ENCODE data around the gene PMM2.
A peak's percentile ranks its signal among the peaks of the same experiment; 100 is the strongest.
"Not testable (repeated sequence)": the region's sequence is repeated elsewhere in the genome, so short reads cannot be mapped to it uniquely, and the experiment has no call there.

Gene PMM2

DNA sequence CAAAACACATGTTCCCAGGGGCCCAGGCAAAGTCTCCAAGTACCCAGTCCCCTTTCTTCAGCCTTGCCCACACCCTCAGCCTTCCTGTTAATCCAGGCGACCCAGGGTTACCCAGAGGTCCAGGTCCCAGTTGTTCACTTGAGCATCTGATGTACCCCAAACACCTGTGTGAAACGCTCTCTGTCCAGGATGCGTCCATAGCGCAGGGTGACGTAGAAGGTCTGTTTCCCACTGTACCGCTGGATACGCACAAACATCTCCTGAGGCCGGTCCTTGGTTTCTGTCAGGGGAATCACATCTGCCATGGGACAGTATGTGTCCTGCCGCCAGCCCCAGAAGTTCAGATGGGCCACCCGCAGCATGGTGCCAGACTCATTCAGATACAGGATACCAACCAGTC is 1.8 kb upstream of the PMM2 start:
- no peak overlapping the region for H3K4me3 ChIP-seq (ENCODE audit: low read depth, low read length)
- TF ChIP-seq, protein P1, sequence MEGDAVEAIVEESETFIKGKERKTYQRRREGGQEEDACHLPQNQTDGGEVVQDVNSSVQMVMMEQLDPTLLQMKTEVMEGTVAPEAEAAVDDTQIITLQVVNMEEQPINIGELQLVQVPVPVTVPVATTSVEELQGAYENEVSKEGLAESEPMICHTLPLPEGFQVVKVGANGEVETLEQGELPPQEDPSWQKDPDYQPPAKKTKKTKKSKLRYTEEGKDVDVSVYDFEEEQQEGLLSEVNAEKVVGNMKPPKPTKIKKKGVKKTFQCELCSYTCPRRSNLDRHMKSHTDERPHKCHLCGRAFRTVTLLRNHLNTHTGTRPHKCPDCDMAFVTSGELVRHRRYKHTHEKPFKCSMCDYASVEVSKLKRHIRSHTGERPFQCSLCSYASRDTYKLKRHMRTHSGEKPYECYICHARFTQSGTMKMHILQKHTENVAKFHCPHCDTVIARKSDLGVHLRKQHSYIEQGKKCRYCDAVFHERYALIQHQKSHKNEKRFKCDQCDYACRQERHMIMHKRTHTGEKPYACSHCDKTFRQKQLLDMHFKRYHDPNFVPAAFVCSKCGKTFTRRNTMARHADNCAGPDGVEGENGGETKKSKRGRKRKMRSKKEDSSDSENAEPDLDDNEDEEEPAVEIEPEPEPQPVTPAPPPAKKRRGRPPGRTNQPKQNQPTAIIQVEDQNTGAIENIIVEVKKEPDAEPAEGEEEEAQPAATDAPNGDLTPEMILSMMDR (IDR thresholded peaks at IDR 0.05; ENCODE audit: control insufficient read depth, extremely low read depth, insufficient read depth): no peak
- no peak for DNase-seq (ENCODE audit: low read depth)

DNA sequence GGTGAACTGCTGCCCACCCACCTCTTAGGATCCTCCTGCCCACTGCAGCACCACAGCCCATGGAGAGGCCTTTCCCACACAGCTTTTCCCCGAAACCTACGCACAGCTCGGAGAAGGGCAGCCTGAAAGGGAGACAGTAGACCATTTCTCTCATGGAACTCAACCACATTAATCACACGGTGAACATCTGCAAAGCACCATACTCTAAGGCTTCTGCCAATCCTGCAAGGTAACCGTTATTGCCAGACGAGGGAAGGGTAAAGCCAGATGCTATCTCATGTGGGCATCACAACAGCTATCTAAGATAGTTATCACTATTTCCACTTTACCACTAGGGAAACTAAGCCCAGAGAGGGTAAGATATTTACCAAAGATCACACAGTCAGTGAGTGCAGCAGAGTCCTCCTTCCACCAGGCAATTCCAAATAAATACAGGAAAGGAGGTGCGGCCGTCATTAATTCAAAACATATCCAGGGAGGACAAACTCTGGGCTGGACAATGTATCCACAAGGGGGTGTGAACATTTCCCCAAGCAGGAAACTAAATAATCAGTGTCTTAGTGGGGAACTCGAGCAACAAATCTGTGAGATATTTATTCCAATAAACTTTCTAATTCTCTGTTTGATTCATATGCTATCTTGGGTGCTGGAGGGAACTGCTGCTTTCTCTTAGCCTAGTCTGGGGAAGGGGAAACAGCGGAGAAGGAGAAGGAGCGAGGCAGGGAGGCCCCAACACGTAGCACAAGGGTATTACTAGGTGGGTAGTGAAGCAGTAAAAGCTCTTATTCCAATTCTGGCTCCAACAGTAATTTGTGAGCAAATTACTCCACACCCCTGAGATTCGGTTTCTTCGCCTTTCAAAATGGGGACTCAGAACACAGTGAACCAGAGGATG is 923 bp upstream of the PMM2 start:
- peak overlapping the region; percentile 91 for H3K4me3 ChIP-seq (ENCODE audit: low read depth, low read length)
- TF ChIP-seq, protein P1 (IDR thresholded peaks at IDR 0.05; ENCODE audit: control insufficient read depth, extremely low read depth, insufficient read depth): no peak
- no peak for DNase-seq (ENCODE audit: low read depth)

- H3K4me3 ChIP-seq (ENCODE audit: low read depth, low read length): peak overlapping the region; percentile 91
- TF ChIP-seq, protein P1 (IDR thresholded peaks at IDR 0.05; ENCODE audit: control insufficient read depth, extremely low read depth, insufficient read depth): no peak
- DNase-seq (ENCODE audit: low read depth): no peak
These were observed 512 bp downstream of the PMM2 start for GRCh38 chr16:8798174-8798527.

- no peak for DNase-seq (ENCODE audit: low read depth)
- peak overlapping the region; percentile 91 for H3K4me3 ChIP-seq (ENCODE audit: low read depth, low read length)
- TF ChIP-seq, protein P1 (IDR thresholded peaks at IDR 0.05; ENCODE audit: control insufficient read depth, extremely low read depth, insufficient read depth): no peak
These were observed 1.0 kb downstream of the PMM2 start for GRCh38 chr16:8798535-8799157.

DNA sequence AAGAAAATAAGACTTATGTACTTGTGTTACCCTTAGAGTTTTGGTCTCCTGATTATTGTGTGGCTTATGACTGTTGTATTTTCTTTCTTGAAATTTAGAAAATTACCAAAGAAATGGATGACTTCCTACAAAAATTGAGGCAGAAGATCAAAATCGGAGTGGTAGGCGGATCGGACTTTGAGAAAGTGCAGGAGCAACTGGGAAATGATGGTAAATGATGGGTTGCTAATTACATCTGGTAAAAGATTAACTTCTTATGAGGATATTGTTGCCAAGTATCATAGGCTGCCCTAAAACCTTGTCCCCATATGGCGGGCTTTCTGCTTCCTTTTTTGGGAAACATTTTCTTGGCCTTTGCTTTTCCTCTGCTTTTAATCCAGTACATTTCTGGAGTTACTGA is 4.1 kb downstream of the PMM2 start:
- H3K4me3 ChIP-seq (ENCODE audit: low read depth, low read length): no peak overlapping the region
- TF ChIP-seq, protein P1 (IDR thresholded peaks at IDR 0.05; ENCODE audit: control insufficient read depth, extremely low read depth, insufficient read depth): no peak
- DNase-seq (ENCODE audit: low read depth): no peak

DNA sequence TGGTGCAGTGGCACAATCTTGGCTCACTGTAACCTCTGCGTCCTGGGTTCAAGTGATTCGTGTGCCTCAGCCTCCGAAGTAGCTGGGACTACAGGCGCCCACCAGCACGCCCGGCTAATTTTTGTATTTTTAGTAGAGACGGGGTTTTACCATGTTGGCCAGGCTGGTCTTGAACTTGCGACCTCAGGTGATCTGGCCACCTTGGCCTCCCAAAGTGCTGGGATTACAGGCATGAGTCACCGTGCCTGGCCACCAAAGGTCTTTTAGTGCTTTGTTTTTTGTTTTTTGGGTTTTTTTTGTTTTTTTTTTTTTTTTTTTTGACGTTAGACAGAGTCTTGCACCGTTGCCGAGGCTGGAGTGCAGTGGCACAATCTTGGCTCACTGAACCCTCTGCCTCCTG is 6.1 kb downstream of the PMM2 start:
- not testable (repeated sequence) for H3K4me3 ChIP-seq (ENCODE audit: low read depth, low read length); DNase-seq (ENCODE audit: low read depth)

DNA sequence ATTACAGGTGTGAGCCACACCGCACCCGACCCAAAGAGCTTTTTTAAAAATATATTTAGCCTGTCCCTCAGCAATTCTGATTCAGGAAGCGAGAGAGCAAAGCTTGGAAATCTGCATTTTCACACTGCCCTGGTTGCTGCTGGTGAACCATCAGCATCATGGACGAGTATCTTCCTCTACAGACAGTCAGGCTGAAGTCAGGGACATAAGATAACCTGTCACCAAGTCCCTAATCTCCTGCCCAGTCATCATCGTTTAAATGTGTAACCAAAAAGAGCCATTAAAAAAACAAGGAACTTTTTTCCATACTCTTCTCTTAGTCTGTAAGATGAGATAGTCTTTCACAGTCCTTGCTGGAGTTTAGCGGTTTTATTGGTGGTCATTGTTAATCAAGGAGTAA is 6.7 kb downstream of the PMM2 start:
- H3K4me3 ChIP-seq (ENCODE audit: low read depth, low read length): no peak overlapping the region
- TF ChIP-seq, protein P1 (IDR thresholded peaks at IDR 0.05; ENCODE audit: control insufficient read depth, extremely low read depth, insufficient read depth): no peak
- no peak for DNase-seq (ENCODE audit: low read depth)

Measured in LNCaP clone FGC (cell line).